ENCODE data around the gene WFDC2.

The WFDC2 gene

GRCh38 chr20:45469336-45470261 lies at the start of gene WFDC2:
TSS of gene WFDC2 (plus strand) at chr20:45469753. CDS start at chr20:45469782, 29 bp downstream.
- no peak for TF ChIP-seq CTCF (IDR thresholded peaks at IDR 0.05; ENCODE audit: low read depth, low read length)
- H3K4me3 ChIP-seq (ENCODE audit: low read depth, low read length) = peak within 1 kb of the TSS; percentile 34

- H3K4me3 ChIP-seq (ENCODE audit: low read depth, low read length) = no peak overlapping the region
- TF ChIP-seq CTCF (IDR thresholded peaks at IDR 0.05; ENCODE audit: low read depth, low read length) = no peak
Observed at GRCh38 chr20:45420125-45420524, 49.4 kb upstream of the WFDC2 start.

GRCh38 chr20:45423700-45424099 lies 45.9 kb upstream of the WFDC2 start:
- TF ChIP-seq CTCF (IDR thresholded peaks at IDR 0.05; ENCODE audit: low read depth, low read length) = no peak
- no peak overlapping the region for H3K4me3 ChIP-seq (ENCODE audit: low read depth, low read length)

GRCh38 chr20:45425561-45425960 lies 44.0 kb upstream of the WFDC2 start:
- TF ChIP-seq CTCF (IDR thresholded peaks at IDR 0.05; ENCODE audit: low read depth, low read length) = no peak
- no peak overlapping the region for H3K4me3 ChIP-seq (ENCODE audit: low read depth, low read length)

- TF ChIP-seq CTCF (IDR thresholded peaks at IDR 0.05; ENCODE audit: low read depth, low read length) = no peak
- no peak overlapping the region for H3K4me3 ChIP-seq (ENCODE audit: low read depth, low read length)
Observed at GRCh38 chr20:45426320-45427016, 43.1 kb upstream of the WFDC2 start.

GRCh38 chr20:45427236-45428149 lies 42.1 kb upstream of the WFDC2 start:
- no peak overlapping the region for H3K4me3 ChIP-seq (ENCODE audit: low read depth, low read length)
- no peak for TF ChIP-seq CTCF (IDR thresholded peaks at IDR 0.05; ENCODE audit: low read depth, low read length)

Measured in WI38 (cell line).